Neural crest cell (in vitro differentiated cells): ENCODE data around the gene ARF1. TPM values are rescaled to one million over a fixed set of nuclear protein-coding genes. Genes with fewer than 3 reads are reported as not detected.

Source experiments
- DNase-seq: peaks from one replicate; pipeline ENCODE4 v3.0.0; 2021; ENCODE audit warnings: low read depth, mixed read lengths, low spot score
- H3K27ac Mint-ChIP-seq: one replicate; pipeline ENCODE4 v1.8.0; 2021; ENCODE audit warnings: mild to moderate bottlenecking, mixed read lengths; ENCODE audit not compliant: unreplicated experiment
- H3K27me3 Mint-ChIP-seq: 2 replicates; pipeline ENCODE4 v1.8.0; 2021; ENCODE audit warnings: low read depth, mild to moderate bottlenecking, mixed read lengths
- H3K36me3 Mint-ChIP-seq: 2 replicates; pipeline ENCODE4 v1.8.0; 2021; ENCODE audit warnings: low read depth, mild to moderate bottlenecking, mixed read lengths
- H3K4me1 Mint-ChIP-seq: 2 replicates; pipeline ENCODE4 v1.8.0; 2021; ENCODE audit warnings: mixed read lengths
- H3K4me3 Mint-ChIP-seq: one replicate; pipeline ENCODE4 v1.8.0; 2021; ENCODE audit warnings: mild to moderate bottlenecking, mixed read lengths
- H3K9me3 Mint-ChIP-seq: 2 replicates; pipeline ENCODE4 v1.8.0; 2021; ENCODE audit warnings: mixed read lengths
- CTCF ChIP-seq: fragments of 200-600 bp; sonication (generic); conservative IDR thresholded peaks from 2 replicates; pipeline ENCODE4 v1.5.0; 2021; ENCODE audit warnings: antibody characterized with exemption, mild to moderate bottlenecking
- long read RNA-seq: library from polyadenylated mRNA; unstranded; transcript quantifications from one replicate; pipeline ENCODE4 v2.0.0, GENCODE V29; 2020
- total RNA-seq: library from RNA; stranded (reverse); gene quantifications from 2 replicates; pipeline ENCODE4 v1.2.1, GENCODE V29; 2021

ARF1 gene
- total RNA-seq = 237 and 240 TPM in 2 replicates
- long read RNA-seq, transcript ARF1-213 (5 exons, 1,972 nt) = minor isoform, 6 of 602 reads
- long read RNA-seq, transcript ARF1-201 (5 exons, 1,888 nt) = major isoform, 556 of 602 reads
- long read RNA-seq, partial matches to known transcripts = 25 of 602 reads
- long read RNA-seq, other reads (novel, unspliced or antisense) = 15 of 602 reads

GRCh38 chr1:228082214-228082917 lies at the start of gene ARF1:
Gene ARF1 (plus strand): TSS chr1:228082708. CDS start chr1:228097115, 14,407 bp downstream.
- H3K9me3 Mint-ChIP-seq = no peaks in the 10 kb centered on the region
- peak within 1 kb of the TSS; percentile 96 for H3K27ac Mint-ChIP-seq
- TF ChIP-seq CTCF = no peak
- peak; percentile 91 for DNase-seq
- peaks cover 41% of the 10 kb centered on the region for H3K4me1 Mint-ChIP-seq
- H3K36me3 Mint-ChIP-seq = no peaks in the 10 kb centered on the region
- peak within 1 kb of the TSS; percentile 98 for H3K4me3 Mint-ChIP-seq
- peaks cover 2% of the 10 kb centered on the region for H3K27me3 Mint-ChIP-seq

- no peak overlapping the region for H3K27ac Mint-ChIP-seq
- no peak for DNase-seq
- peaks cover 59% of the 10 kb centered on the region for H3K27me3 Mint-ChIP-seq
- H3K36me3 Mint-ChIP-seq = peaks cover 5% of the 10 kb centered on the region
- H3K4me1 Mint-ChIP-seq = peaks cover 3% of the 10 kb centered on the region
- no peak overlapping the region for H3K4me3 Mint-ChIP-seq
- TF ChIP-seq CTCF = no peak
- peaks cover 11% of the 10 kb centered on the region for H3K9me3 Mint-ChIP-seq
Observed at GRCh38 chr1:228033376-228033775, 49.1 kb upstream of the ARF1 start.

GRCh38 chr1:228034954-228035837 lies 47.3 kb upstream of the ARF1 start:
- TF ChIP-seq CTCF = no peak
- no peak overlapping the region for H3K4me3 Mint-ChIP-seq

GRCh38 chr1:228035844-228036243 lies 46.7 kb upstream of the ARF1 start:
- DNase-seq = no peak
- H3K9me3 Mint-ChIP-seq = peaks cover 11% of the 10 kb centered on the region
- peaks cover 57% of the 10 kb centered on the region for H3K27me3 Mint-ChIP-seq
- no peak overlapping the region for H3K27ac Mint-ChIP-seq
- peaks cover 5% of the 10 kb centered on the region for H3K36me3 Mint-ChIP-seq
- H3K4me3 Mint-ChIP-seq = no peak overlapping the region
- H3K4me1 Mint-ChIP-seq = peaks cover 3% of the 10 kb centered on the region
- no peak for TF ChIP-seq CTCF

More at GRCh38 chr1:228034954-228035837, 47.3 kb upstream of the ARF1 start:
- Mint-ChIP-seq H3K27ac (no peak overlapping the region), H3K36me3 (peaks cover 5% of the 10 kb centered on the region), H3K4me1 (peaks cover 3% of the 10 kb centered on the region), H3K27me3 (peaks cover 57% of the 10 kb centered on the region), H3K9me3 (peaks cover 11% of the 10 kb centered on the region)
- DNase-seq = no peak

GRCh38 chr1:228036701-228037231 lies 45.7 kb upstream of the ARF1 start:
- Mint-ChIP-seq H3K27ac (no peak overlapping the region), H3K36me3 (peaks cover 5% of the 10 kb centered on the region), H3K4me1 (peaks cover 3% of the 10 kb centered on the region), H3K4me3 (no peak overlapping the region), H3K27me3 (peaks cover 50% of the 10 kb centered on the region), H3K9me3 (peaks cover 11% of the 10 kb centered on the region)
- TF ChIP-seq CTCF = no peak
- no peak for DNase-seq
